ENCODE data around the gene PTGIS. TPM values are rescaled to one million over a fixed set of nuclear protein-coding genes. Genes with fewer than 3 reads are reported as not detected.

The PTGIS gene
- total RNA-seq, 1 experiment from 2014 or later: 20.0 TPM

DNA sequence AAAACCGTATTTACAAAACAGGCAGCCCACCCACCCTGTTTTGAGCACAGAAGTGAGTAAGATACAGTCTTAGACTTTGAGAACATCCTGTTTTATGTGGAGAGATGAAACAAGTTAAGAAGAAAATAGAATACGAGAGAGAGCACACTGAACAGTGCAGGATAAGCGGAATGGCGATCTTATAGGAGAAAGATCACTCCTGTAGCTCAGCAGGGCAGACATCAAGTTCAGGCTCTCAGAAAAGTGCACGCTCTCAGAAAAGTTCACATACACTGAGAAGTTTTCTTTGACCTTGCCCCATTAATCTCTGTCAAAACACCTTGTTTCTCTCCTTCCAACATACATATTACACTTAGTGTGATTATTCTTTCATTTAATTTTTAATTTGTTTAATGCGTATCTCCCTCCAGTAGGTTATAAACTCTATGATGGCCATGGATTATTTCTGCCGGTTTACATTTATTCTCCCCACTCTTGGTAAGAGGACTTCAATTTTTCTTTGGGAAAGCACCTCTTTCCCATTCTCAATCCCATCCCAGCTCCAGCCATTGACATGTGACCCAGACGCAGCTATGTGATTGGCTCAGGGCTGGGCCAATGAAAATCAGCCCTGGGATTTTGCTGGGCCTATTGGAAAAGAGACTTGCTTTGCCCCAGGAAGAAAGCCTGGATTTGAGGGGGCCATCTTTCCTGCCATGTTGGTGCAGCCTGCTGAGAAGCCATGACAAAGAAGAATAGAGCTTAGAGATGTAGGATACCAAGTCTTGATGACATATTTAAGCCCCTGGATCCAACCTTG is 101.6 kb downstream of the PTGIS start:
- no peak overlapping the region for H2AK5ac ChIP-seq (ENCODE audit: insufficient read length, low read length)
- no peak overlapping the region for H2AFZ ChIP-seq (ENCODE audit: low read length)
- no peak overlapping the region for H3K18ac ChIP-seq (ENCODE audit: insufficient read length, low read depth, low read length)
- H4K8ac ChIP-seq (replicated peaks; ENCODE audit: insufficient read length, low read depth, low read length): no peak overlapping the region
- H3K79me1 ChIP-seq (ENCODE audit: insufficient read depth, low read depth, low read length, poor library complexity, severe bottlenecking): no peaks in the 10 kb centered on the region
- no peaks in the 10 kb centered on the region for H3K36me3 Mint-ChIP-seq (ENCODE audit: insufficient read depth in 1 of 3, low read depth in 3 of 3)
- H2BK15ac ChIP-seq (ENCODE audit: low read depth, low read length): no peak overlapping the region
- no peaks in the 10 kb centered on the region for H3K27me3 ChIP-seq (ENCODE audit: insufficient read depth, low read length)
- H3K56ac ChIP-seq (ENCODE audit: insufficient read length, low read depth, low read length): no peak overlapping the region
- peaks cover 20% of the 10 kb centered on the region for H3K27me3 Mint-ChIP-seq (ENCODE audit: low read depth)
- no peak overlapping the region for H3K4ac ChIP-seq (ENCODE audit: low read depth, low read length)
- H3K23ac ChIP-seq (ENCODE audit: insufficient read length, low read depth, low read length): no peak overlapping the region
- no peak overlapping the region for H4K5ac ChIP-seq (ENCODE audit: insufficient read length, low read depth, low read length)
- no peak overlapping the region for H3K4me3 Mint-ChIP-seq
- no peak overlapping the region for H3K4me2 ChIP-seq (ENCODE audit: insufficient read depth, insufficient read length, low read length)
- no peaks in the 10 kb centered on the region for H4K20me1 ChIP-seq (ENCODE audit: control insufficient read depth, insufficient read depth, insufficient read length)
- no peaks in the 10 kb centered on the region for H3K9me3 ChIP-seq (ENCODE audit: control insufficient read depth, low read depth, low read length)
- no peak overlapping the region for H3K9ac ChIP-seq (ENCODE audit: extremely low read depth, insufficient read length, low read length)
- no peak for DNase-seq
- no peak overlapping the region for H4K91ac ChIP-seq (ENCODE audit: insufficient read length, low read depth, low read length)
- no peak overlapping the region for H3T11ph ChIP-seq (ENCODE audit: low read length)
- H2BK20ac ChIP-seq (ENCODE audit: low read depth, low read length, poor library complexity, severe bottlenecking): no peak overlapping the region
- H3K4me1 Mint-ChIP-seq: peaks cover 0 to 13% of the 10 kb centered on the region in 2 experiments; a peak in 3 of 4 replicates
- no peak overlapping the region for H2BK12ac ChIP-seq (ENCODE audit: insufficient read length, low read depth, low read length)
- H3K4me1 ChIP-seq (ENCODE audit: insufficient read depth, low read length): no peaks in the 10 kb centered on the region
- TF ChIP-seq, protein P1, sequence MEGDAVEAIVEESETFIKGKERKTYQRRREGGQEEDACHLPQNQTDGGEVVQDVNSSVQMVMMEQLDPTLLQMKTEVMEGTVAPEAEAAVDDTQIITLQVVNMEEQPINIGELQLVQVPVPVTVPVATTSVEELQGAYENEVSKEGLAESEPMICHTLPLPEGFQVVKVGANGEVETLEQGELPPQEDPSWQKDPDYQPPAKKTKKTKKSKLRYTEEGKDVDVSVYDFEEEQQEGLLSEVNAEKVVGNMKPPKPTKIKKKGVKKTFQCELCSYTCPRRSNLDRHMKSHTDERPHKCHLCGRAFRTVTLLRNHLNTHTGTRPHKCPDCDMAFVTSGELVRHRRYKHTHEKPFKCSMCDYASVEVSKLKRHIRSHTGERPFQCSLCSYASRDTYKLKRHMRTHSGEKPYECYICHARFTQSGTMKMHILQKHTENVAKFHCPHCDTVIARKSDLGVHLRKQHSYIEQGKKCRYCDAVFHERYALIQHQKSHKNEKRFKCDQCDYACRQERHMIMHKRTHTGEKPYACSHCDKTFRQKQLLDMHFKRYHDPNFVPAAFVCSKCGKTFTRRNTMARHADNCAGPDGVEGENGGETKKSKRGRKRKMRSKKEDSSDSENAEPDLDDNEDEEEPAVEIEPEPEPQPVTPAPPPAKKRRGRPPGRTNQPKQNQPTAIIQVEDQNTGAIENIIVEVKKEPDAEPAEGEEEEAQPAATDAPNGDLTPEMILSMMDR (conservative IDR thresholded peaks at IDR 0.05): no peak
- no peak overlapping the region for H3K27ac ChIP-seq (ENCODE audit: insufficient read length, low read depth, low read length)
- H3K27ac Mint-ChIP-seq: no peak overlapping the region
- H3K23me2 ChIP-seq (ENCODE audit: insufficient read length, low read depth, low read length, poor library complexity, severe bottlenecking): no peaks in the 10 kb centered on the region
- H3K79me2 ChIP-seq (ENCODE audit: insufficient read depth, low read length): no peaks in the 10 kb centered on the region
- no peak overlapping the region for H3K14ac ChIP-seq (ENCODE audit: insufficient read depth, low read length)
- no CpG with 5 or more reads among the region's 8 CpGs for WGBS (ENCODE audit: extremely low coverage, insufficient read length, low lambda C conversion rate)
- no peaks in the 10 kb centered on the region for H3K9me3 Mint-ChIP-seq
- H2BK5ac ChIP-seq (ENCODE audit: insufficient read length, low read length): no peak overlapping the region
- no peak overlapping the region for H2BK120ac ChIP-seq (ENCODE audit: low read depth, low read length, poor library complexity, severe bottlenecking)

All from H9 (cell line).